Right lobe of liver (tissue), 4 donors: ENCODE data around the gene WDFY2.

Source experiments
- CTCF ChIP-seq, 4 donors: fragments of 200-600 bp in 3 of 4; fragments of 450-650 bp in 1 of 4; IDR thresholded peaks; one replicate each; pipeline versions ENCODE4 v1.5.1 to v1.8.0; 2016 to 2022; ENCODE audit warnings: antibody characterized with exemption in 4 of 4, mild to moderate bottlenecking in 2 of 4
- POLR2A ChIP-seq: fragments of 450-650 bp; IDR thresholded peaks from one replicate; pipeline ENCODE4 v1.6.1; 2017; ENCODE audit warnings: antibody characterized with exemption, mild to moderate bottlenecking
- donor health status: DM: no; HTN: no; CAD: no.
- donor health status: DM: no; HTN: no; CAD: no.
- donor health status: DM: no; HTN: yes; CAD: no.

GRCh38 chr13:51549593-51549992 lies 34.7 kb upstream of the WDFY2 start:
- TF ChIP-seq CTCF (IDR thresholded peaks at IDR 0.05) = no peak
- TF ChIP-seq POLR2A = no peak
